TTC549 (cell line): ENCODE results near the gene CHORDC1.
"Not testable (repeated sequence)": the region's sequence is repeated elsewhere in the genome, so short reads cannot be mapped to it uniquely, and the experiment has no call there.

Experiments used
- FAIRE-seq: peaks from 2 replicates; lab custom pipeline; 2012; peaks lifted over from hg19 to GRCh38; lab: Jason Lieb, UNC

CHORDC1 gene

DNA sequence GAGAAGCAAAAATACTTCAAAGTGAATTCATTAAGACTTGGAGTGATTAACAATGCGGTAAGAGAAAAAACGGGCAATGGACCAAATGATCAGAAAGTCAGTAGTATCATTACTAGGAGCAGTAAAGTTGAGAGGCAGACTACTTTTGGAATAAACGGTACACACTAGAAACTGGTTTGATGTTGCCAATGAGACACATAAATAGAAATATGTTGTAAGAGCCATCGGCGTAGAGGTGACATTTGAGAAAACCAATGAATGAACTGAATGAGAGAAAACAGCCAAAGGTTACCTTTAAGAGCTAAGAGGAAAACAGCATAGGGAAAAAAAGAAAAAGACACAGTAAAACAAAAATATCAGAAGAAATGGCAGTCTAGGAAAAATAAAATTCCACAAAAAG lies 6.2 kb downstream of the CHORDC1 start:
- FAIRE-seq: no peak

DNA sequence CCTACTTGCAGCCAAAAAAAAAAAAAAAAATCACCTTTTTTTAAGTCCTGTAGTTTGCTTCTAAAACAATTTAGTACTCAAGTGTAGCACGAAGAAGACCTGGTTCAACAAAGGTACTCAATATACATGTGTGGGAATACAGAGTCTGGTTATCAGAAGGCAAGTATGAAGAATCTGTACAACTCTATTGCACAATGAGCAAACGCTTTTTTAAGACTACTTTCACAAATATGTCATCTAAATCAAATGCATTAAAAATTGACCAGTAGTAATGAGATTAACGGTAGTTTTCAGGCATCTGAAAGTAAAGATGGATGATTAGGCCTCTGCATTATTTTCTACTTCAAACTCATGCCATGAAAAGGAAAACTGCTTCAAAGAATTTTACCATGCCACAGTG lies 9.5 kb downstream of the CHORDC1 start:
- FAIRE-seq: no peak

DNA sequence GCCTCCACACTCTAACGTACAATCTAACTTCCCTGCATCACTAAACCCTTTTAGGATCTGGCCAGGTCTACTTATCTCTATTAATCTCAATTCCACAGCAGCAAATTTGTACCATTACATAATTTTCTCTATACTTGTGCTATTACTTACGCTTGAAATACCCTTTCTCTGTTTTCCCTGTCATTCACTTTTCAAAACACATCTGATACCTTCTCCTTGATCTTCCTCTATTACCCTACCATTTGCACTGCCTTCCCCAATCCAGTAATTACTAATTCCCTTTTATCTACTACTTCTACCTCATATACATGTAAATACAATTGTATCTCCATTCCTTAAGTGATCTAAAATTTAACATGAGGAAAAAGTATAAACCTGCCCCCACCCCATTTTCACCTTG lies 14.0 kb downstream of the CHORDC1 start:
- FAIRE-seq: no peak

DNA sequence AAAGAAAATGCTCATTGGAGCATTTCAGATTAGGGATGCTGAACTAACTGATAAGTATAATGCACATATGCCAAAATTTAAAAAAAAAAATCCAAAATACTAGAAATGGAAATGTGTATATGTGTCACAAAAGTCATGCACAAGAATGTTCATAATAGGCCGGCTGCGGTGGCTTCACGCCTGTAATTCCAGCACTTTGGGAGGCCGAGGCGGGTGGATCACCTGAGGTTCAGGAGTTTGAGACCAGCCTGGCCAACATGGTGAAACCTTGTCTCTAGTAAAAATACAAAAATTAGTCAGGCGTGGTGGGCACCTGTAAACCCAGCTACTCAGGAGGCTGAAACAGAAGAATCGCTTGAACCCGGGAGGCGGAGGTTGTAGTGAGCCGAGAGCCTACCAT lies 14.9 kb downstream of the CHORDC1 start:
- not testable (repeated sequence) for FAIRE-seq

DNA sequence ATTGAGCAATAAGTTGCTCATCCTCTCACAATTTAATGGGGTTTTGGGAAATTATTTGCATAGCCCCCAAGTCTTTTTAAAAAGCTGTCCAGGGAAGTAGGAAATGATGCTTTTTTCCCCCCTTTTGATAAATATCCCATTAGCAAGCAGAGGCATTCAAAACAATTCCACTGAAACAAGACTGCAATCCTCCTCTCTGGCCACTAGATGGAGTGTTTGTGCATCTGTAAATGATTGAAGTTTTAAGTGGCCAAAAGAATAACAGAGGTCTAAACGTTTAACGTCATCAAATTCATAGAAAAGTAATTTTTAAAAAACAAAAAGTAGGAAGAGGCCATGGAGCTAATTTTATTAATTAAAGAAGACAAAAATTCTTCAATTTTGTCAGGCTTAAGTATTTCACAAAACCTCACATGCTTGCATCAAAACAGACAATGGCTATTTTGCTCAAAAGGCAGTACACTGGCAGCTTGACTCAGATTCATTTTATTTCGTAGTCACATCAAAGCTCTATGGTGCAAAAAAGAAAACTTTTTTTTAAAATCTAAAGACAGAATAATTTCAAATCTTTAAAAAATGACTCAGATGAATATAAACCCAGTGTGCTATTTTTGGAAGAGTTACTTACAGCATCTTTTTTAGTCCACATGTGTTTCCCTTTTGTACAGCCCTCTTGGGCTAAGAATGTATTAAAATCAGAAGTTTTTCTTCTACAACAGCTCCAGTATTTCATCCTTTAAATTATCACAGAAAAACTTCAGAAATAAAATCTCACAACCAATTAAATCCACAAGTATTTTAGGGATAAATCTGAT lies 17.8 kb downstream of the CHORDC1 start:
- peak; percentile 67 for FAIRE-seq

DNA sequence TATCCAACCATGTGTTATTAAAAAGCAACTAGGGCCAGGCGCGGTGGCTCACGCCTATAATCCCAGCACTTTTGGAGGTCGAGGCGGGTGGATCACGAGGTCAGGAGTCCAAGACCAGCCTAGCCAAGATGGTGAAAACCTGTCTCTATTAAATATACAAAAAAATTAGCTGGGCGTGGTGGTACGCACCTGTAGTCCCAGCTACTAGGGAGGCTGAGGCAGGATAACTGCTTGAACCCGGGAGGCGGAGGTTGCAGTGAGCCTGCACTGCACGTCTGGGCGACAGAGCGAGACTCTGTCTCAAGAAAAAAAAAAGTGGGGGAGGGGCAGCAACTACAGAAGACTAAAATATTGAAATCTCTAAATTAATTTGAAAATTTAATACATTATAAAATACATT lies 18.4 kb downstream of the CHORDC1 start:
- no peak for FAIRE-seq

DNA sequence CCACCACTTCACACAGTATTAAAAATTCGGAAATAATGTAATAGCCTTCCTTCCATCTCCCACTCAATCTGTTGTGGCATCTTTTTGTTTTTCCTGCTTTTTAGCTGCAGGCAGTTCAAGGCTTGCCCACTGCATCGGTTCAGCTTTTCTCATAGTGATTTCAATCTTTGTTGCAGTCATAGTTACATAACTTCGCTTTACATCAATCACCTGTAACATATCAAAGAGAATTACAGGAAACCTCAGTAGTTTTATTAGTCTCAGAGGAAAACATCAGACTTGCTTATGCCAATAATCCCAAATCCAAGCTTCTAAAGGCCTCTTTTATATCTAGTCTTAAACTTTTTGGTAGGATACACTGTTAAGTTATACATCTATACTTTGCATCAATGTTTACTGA lies 20.5 kb downstream of the CHORDC1 start:
- no peak for FAIRE-seq

DNA sequence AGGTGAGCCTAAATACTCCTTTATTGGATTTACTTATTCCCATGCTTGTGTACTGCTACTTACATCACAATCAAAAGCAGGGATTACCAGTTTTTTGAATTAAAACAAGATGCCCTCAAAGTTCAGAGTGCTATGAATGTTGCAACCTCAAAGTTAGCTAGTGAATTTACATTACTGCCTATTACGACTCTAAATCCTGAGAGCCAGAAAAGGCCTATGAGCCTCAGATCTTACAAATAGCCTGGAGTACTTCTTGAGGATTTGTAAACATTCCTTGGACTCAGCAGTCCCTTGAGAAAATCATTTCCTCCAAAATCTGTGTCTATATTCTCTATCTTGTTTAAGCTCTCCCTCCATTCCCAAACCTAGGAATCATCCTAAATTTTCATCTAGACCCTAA lies 25.5 kb downstream of the CHORDC1 start:
- FAIRE-seq: no peak

DNA sequence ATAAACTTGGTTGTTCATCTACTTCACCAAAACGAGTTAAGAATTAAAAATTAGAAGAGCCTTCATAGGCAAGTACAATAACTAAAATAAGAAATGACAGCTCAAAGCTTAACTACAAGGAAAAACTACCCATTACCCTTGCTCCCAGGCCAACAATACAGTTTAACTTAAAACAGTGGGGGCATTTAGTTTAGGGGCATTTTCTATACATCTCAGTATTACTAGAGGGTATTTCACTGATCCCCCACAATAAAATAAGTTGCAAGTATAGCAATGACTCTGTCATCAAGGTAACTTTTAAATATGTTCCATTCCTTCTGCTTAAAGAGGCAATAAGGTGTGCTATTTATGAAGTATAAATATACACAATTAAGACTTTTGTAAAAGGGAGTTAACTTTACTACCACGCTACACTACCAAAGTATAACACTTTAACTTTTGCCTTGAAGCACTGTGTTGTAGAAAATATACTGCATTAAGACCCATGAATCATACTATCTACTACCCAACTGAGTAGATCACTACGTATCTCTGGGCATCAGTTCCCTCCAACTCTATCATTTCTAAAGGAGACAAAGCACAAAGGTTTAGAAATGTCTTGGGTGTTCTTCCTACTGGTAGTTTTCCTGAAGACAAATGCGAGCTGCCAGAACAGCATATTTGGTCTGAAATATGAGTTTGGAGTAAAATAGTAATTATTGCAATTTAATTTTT lies 29.8 kb downstream of the CHORDC1 start:
- FAIRE-seq: no peak

DNA sequence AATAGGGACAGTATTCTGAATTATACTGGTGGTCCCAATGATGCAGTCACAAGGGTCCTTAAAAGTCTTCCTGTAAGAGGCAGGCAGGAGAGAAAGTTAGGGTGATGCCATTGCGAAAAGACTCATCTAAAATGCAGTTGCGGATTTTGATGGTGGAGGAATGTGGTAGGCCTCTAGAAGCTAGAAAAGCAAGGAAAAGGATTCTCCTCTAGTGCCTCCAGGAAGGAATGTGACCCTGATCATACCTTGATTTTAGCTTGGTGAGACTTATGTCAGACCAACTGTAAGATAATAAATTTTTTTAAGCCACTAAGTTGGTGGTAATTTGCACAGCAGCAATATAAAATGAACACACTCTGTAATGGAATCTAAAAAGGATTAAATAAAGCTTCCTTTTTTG lies 33.8 kb downstream of the CHORDC1 start:
- no peak for FAIRE-seq

DNA sequence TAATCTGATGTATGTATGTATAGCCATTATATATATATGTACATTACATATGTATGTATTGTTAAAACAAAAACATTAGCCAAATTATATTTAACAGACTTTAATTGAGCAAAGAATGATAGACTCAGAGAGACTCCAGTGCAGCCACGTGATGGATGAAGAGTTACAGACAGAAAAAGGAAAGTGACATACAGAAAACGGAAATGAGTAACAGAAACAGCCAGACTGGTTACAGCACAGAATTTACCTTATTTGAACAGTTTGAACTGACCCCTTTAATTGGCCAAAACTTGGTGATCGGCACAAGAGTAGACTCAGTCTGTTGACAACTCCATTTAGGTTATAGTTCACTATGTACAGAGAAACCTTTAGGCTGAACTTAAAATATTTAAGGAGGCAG lies 35.0 kb downstream of the CHORDC1 start:
- FAIRE-seq: no peak

DNA sequence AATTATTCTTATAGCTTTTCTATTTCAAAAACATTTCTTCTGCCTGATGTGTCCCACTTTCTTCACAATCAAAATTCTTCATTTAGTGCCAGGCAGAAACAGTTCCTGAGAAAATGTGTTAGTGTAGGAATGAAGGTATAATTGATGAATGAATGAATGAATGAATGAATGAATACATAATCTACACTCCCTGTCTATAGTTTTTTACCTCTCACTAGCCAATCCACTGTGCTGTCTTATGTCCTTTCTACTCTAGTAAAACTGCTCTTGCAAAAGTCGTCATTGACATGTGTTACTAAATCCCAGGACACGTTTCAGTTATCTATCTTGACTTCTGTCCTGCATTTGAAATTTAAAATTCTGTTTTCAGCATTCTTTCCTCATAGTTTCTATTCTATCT lies 42.9 kb downstream of the CHORDC1 start:
- FAIRE-seq: no peak

DNA sequence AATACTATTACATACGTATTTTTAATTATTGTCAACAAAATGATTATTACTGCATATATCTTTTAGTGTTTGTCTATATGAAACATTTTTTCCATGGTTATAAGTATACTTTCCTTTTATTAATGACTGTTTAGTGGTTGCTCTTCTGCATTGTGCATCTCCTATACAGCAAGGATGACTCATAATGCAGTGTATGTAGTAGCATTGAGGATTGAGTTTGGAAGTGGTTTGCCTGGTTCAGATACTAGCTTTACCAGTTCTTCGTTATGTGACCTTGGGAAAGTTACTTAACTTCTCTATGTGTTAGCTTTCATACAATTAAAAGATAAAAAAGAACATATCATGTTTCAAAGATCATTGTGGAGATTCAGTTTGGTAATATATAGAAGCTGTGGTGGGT lies 44.1 kb downstream of the CHORDC1 start:
- FAIRE-seq: no peak

DNA sequence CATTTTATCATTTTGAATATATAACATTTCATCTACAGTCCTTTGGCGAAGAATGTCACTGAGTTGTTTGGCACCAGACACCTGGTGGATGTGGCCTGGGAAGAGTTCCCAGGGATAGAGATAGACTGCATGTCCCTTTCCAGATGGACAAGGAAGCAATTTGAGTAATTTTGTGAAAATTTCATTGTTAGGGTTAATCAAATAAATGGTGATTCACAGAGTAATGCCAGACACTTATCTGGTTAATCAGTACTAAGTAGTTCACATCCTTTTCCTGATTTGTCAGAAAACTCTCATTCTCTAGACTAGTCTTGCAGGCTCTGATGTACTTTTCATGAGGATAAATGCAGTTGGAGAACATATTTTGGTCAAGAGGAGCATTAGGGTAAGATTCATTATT lies 46.8 kb downstream of the CHORDC1 start:
- FAIRE-seq: no peak

DNA sequence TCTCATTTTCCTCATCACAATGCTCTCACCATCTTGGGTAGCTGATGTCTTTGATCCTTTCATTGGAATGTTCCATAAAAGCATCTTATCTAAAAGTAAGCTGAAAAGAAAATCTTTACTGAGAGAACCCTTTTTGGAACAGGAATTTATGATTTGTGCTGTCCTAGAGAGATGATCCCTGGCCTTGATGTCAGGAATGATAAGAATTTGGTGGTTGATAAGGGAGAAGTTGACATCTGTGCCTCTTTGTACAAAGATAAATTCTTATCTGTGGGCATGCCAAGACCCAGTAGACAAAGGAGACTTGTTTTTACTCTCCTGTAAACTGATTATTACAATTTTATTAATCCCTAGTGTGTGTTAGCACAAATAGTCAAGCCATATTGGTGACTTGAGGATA lies 51.5 kb downstream of the CHORDC1 start:
- FAIRE-seq: no peak

DNA sequence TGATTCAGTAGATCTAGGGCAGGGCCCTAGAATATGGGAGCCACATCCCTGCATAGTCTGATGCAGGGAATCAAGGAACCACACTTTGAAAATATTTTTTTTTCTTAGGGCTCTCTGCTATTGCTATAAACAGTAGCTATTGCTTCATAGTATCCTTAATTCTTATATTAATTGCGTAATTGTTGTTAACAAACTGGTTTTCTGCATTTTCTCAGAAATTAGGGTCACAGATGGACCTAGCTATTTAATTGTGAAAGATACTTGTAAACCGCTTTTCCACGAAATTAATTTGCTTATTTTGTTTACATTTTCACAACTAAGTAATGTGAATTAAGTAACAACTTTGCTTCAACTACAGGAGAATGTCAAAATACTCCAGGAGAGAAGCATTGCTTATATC lies 54.3 kb downstream of the CHORDC1 start:
- no peak for FAIRE-seq

DNA sequence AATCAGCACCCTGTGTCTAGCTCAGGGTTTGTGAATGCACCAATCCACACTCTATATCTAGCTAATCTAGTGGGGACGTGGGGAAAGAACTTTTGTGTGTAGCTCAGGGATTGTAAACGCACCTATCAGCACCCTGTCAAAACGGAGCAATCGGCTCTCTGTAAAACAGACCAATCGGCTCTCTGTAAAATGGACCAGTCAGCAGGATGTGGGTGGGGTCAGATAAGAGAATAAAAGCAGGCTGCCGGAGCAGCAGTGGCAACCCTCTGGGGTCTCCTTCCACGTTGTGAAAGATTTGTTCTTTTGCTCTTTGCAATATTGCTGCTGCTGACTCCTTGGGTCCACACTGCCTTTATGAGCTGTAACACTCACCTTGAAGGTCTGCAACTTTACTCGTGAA lies 55.1 kb downstream of the CHORDC1 start:
- not testable (repeated sequence) for FAIRE-seq

DNA sequence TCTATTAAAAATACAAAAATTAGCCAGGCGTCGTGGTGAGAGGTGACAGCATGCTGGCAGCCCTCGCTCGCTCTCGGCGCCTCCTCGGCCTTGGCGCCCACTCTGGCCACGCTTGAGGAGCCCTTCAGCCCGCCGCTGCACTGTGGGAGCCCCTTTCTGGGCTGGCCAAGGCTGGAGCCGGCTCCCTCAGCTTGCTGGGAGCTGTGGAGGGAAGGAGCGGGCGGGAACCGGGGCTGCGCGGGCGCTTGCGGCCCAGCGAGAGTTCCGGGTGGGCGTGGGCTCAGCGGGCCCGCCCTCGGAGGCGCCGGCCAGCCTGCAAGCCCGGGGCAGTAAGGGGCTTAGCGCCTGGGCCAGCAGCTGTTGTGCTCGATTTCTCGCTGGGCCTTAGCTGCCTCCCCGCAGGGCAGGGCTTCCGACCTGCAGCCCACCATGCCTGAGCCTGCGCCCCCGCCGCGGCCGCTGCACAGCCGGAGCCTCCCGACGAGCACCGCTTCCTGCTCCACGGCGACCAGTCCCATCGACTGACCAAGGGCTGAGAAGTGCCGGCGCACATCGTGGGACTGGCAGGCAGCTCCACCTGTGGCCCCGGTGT lies 55.8 kb downstream of the CHORDC1 start:
- FAIRE-seq: not testable (repeated sequence)
